Activated CD4-positive, alpha-beta memory T cell treated with anti-CD3 and anti-CD28 coated beads, Interleukin-2, amount 10 ng/mL, durations not matched to agents 7 days and 5 days (primary cell): ENCODE results near the gene TICAM2. TPM values are rescaled to one million over a fixed set of nuclear protein-coding genes. Genes with fewer than 3 reads are reported as not detected.

Experiments used
- CTCF ChIA-PET: fragments of 350-600 bp; sonication (Branson Sonifier 250); formaldehyde crosslinking; loops from one replicate; lab custom pipeline; 2021; ENCODE audit warnings: antibody characterized with exemption, inconsistent platforms; lab: Charles Lee
- POLR2A ChIA-PET: fragments of 350-600 bp; sonication (Branson Sonifier 250); formaldehyde crosslinking; loops from one replicate; lab custom pipeline; 2021; ENCODE audit warnings: antibody characterized with exemption; lab: Charles Lee
- DNase-seq: peaks from one replicate; pipeline ENCODE4 v3.0.0-alpha.2; 2020
- H3K27ac Mint-ChIP-seq: one replicate; pipeline ENCODE4 v1.8.0; 2021; ENCODE audit warnings: mild to moderate bottlenecking, mixed read lengths
- H3K27me3 Mint-ChIP-seq: one replicate; pipeline ENCODE4 v1.8.0; 2021; ENCODE audit warnings: mixed read lengths
- H3K36me3 Mint-ChIP-seq: one replicate; pipeline ENCODE4 v1.8.0; 2021; ENCODE audit warnings: low read depth, mixed read lengths
- H3K4me1 Mint-ChIP-seq: one replicate; pipeline ENCODE4 v1.8.0; 2021; ENCODE audit warnings: mixed read lengths
- H3K4me3 Mint-ChIP-seq: one replicate; pipeline ENCODE4 v1.8.0; 2021; ENCODE audit warnings: mild to moderate bottlenecking, mixed read lengths
- H3K9me3 Mint-ChIP-seq: one replicate; pipeline ENCODE4 v1.8.0; 2021; ENCODE audit warnings: mixed read lengths
- total RNA-seq, 2 experiments: library from RNA; stranded (reverse); gene quantifications; one replicate each; pipeline ENCODE4 v1.2.3, GENCODE V29; 2021

Gene TICAM2
- total RNA-seq, 2 experiments from 2014 or later, result 1.8 to 2.5 TPM

DNA sequence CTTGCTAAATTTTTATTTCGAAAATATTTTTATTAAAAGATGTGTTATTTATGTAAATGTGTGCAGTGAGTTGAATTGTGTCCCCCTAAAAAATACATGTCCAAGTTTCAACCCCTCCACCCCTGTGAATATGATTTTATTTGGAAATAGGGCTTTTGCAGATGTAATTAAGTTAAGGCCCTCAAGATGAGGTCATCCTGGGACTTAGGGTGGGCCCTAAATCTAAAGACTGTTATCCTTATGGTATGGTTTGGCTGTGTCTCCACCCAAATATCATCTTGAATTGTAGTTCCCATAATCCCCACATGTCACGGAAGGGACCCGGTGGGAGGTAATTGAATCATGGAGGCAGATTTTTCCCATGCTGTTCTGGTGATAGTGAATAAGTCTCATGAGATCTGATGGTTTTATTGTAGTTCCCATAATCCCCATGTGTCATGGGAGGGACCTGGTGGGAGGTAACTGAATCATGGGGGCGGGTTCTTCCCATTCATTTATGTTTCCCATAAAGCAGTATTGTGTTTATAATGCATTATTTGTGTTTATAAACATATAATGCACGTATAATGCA lies 25.1 kb upstream of the TICAM2 start:
- Mint-ChIP-seq H3K36me3 (peaks cover 6% of the 10 kb centered on the region), H3K27ac (no peak overlapping the region), H3K4me1 (peaks cover 21% of the 10 kb centered on the region), H3K4me3 (no peak overlapping the region), H3K9me3 (no peaks in the 10 kb centered on the region), H3K27me3 (peaks cover 11% of the 10 kb centered on the region)
- CTCF ChIA-PET, result interaction anchor here (1.1 to 1.2 kb wide), 4 partner anchors 25 to 458 kb away, joined by 3 to 4 read pairs (median 4); partner anchors contain the start of gene TICAM2
- POLR2A ChIA-PET, result interaction anchor here (0.7 to 5.0 kb wide), 4 partner anchors 29 to 216 kb away, joined by 3 to 48 read pairs (median 5); partner anchors contain the start of genes AP3S1, ATG12 and FEM1C
- DNase-seq, result no peak

GRCh38 chr5:115626445-115626823 lies 24.2 kb upstream of the TICAM2 start:
- Mint-ChIP-seq H3K27ac (no peak overlapping the region), H3K9me3 (no peaks in the 10 kb centered on the region), H3K27me3 (peaks cover 5% of the 10 kb centered on the region), H3K4me1 (peaks cover 27% of the 10 kb centered on the region), H3K36me3 (peaks cover 12% of the 10 kb centered on the region), H3K4me3 (no peak overlapping the region)
- POLR2A ChIA-PET, result interaction anchor here (1.3 to 5.0 kb wide), 4 partner anchors 25 to 217 kb away, joined by 4 to 48 read pairs (median 16); partner anchors contain the start of genes AP3S1, ATG12, FEM1C and TICAM2
- DNase-seq, result no peak
- CTCF ChIA-PET, result interaction anchor here (1.2 to 2.4 kb wide), 4 partner anchors 82 to 459 kb away, joined by 3 to 6 read pairs (median 4); partner anchors contain the start of gene FEM1C

DNA sequence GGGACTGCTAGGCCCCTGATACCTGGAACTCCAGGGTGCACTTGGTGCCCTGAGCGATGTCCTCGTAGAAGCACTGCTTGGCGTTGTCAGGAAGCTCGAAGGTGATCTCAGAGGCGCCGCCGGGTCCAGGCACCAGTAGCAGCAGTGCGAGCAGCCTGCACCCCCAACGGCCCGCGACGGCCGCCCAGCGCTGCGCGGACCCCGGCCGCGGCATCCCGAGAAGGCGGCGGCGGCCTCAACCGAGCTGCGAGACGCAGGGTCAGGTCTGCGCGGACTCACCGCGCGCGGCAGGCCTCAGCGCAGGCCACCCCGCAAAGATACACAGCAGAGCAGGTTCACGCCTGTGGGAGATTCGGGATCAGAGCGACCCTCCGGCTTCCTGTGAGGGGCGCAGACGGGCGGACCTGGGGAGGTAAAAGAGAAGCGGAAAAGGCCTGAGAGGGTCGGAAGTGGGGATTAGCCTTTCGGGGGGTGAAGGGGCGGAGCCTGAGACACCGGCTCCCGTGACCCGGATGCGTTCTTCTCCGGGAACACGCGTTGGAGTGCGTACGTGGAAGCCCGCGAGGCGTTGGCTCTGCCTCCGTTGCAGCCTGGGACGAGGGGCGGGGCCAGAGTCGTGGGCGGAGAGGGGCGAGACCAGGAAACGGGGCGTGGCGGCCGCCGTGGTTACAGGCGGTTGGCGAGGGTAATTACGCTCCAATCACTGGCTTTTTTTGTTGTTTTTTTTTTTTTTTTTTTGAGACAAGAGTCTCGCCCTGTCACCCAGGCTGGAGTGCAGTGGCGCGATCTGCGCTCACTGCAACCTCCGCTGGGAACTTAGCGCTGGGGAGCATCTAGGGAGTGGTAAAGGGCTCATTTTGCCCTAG lies 23.5 kb upstream of the TICAM2 start, which contains the start of gene TMED7:
TMED7 (minus strand) TSS at position 458 of the 866 bp plus-strand sequence; CDS start at position 214, 244 bp downstream.
- Mint-ChIP-seq H3K4me3 (no peak within 1 kb of the TSS), H3K9me3 (no peaks in the 10 kb centered on the region), H3K36me3 (peaks cover 14% of the 10 kb centered on the region), H3K4me1 (peaks cover 30% of the 10 kb centered on the region), H3K27me3 (peaks cover 3% of the 10 kb centered on the region), H3K27ac (no peak within 1 kb of the TSS)
- CTCF ChIA-PET, result interaction anchor here (1.2 to 2.9 kb wide), 9 partner anchors 9 to 460 kb away, joined by 3 to 20 read pairs (median 5); partner anchors contain the start of gene FEM1C
- peak; percentile 99 for DNase-seq
- POLR2A ChIA-PET, result interaction anchor here (1.1 to 5.0 kb wide), 13 partner anchors 9 to 459 kb away, joined by 3 to 48 read pairs (median 6); partner anchors contain the start of genes AP3S1, ATG12, COMMD10 and FEM1C

- no peak for DNase-seq
- no peak overlapping the region for H3K4me3 Mint-ChIP-seq
- ChIA-PET POLR2A (interaction anchor here (0.6 to 5.0 kb wide), 12 partner anchors 8 to 460 kb away, joined by 3 to 48 read pairs (median 7); partner anchors contain the start of genes AP3S1, ATG12, COMMD10 and FEM1C), CTCF (interaction anchor here (0.6 to 2.9 kb wide), 11 partner anchors 8 to 443 kb away, joined by 3 to 20 read pairs (median 5); partner anchors contain the start of genes FEM1C and TICAM2)
- H3K4me1 Mint-ChIP-seq, result peaks cover 30% of the 10 kb centered on the region
- H3K9me3 Mint-ChIP-seq, result no peaks in the 10 kb centered on the region
- peaks cover 3% of the 10 kb centered on the region for H3K27me3 Mint-ChIP-seq
- H3K36me3 Mint-ChIP-seq, result peaks cover 23% of the 10 kb centered on the region
- H3K27ac Mint-ChIP-seq, result no peak overlapping the region
Observed at GRCh38 chr5:115624994-115625393, 22.7 kb upstream of the TICAM2 start.

- no peaks in the 10 kb centered on the region for H3K9me3 Mint-ChIP-seq
- H3K27ac Mint-ChIP-seq, result no peak overlapping the region
- no peaks in the 10 kb centered on the region for H3K27me3 Mint-ChIP-seq
- DNase-seq, result no peak
- CTCF ChIA-PET, result interaction anchor here (1.0 to 2.9 kb wide), 8 partner anchors 9 to 313 kb away, joined by 3 to 20 read pairs (median 4); partner anchors contain the start of gene TICAM2
- H3K4me3 Mint-ChIP-seq, result no peak overlapping the region
- POLR2A ChIA-PET, result interaction anchor here (1.4 to 5.0 kb wide), 5 partner anchors 9 to 217 kb away, joined by 4 to 48 read pairs (median 10); partner anchors contain the start of genes AP3S1, ATG12 and TICAM2
- H3K4me1 Mint-ChIP-seq, result peaks cover 30% of the 10 kb centered on the region
- peaks cover 31% of the 10 kb centered on the region for H3K36me3 Mint-ChIP-seq
Observed at GRCh38 chr5:115623658-115624057, 21.4 kb upstream of the TICAM2 start.

DNA sequence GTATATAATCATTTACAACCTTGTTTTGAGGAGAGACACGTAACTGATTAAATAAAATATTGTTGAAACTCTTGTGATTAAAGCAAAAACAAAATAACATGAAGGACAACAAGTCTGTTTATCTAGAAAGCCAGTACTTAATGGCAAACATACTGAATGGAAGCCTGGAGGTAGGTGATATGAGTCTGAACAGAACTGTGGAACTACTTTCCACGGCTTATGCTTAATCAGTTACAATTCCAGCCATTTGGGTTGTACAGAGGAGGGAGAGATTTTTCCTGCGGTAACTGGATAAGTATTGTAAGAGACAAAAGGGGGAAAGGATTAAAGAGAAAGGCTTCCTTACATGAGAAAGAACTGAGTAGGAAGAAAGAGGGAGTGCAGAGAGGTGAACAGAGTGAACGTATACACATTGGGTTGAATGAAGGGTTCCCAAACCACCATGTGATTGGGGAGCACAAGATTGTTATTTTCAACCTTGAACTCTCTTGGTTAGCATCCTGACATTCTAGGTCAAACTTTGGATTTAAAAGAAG lies 19.2 kb upstream of the TICAM2 start:
- Mint-ChIP-seq H3K27me3 (no peaks in the 10 kb centered on the region), H3K36me3 (peaks cover 41% of the 10 kb centered on the region), H3K9me3 (no peaks in the 10 kb centered on the region), H3K27ac (no peak overlapping the region), H3K4me3 (no peak overlapping the region), H3K4me1 (peaks cover 23% of the 10 kb centered on the region)
- ChIA-PET CTCF (no interaction called here), POLR2A (interaction anchor here (1.0 kb wide), 1 partner anchor 78 kb away, joined by 3 read pairs; no protein-coding TSS in a partner anchor)
- DNase-seq, result no peak

DNA sequence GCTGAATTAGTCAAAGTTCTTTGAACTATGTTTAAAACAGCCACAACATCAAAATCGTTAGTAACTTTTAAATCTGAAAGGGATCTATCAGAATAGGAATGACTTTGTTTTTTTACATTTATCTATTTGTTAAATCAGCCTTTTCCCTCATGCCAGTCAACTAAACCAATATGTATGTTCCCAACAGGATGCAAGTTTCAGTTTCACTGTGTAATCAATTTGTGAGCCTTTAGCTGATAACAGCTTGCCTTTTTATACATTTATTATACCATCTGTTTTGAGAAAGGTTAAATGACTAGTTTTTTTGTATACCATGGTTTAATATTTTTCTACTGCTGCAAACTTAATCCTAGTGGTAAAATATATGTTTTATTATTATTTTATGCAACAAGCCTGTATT lies 14.6 kb upstream of the TICAM2 start:
- ChIA-PET CTCF (interaction anchor here (0.8 to 1.3 kb wide), 5 partner anchors 8 to 223 kb away, joined by 3 to 6 read pairs (median 3); partner anchors contain the start of genes TICAM2 and TMED7), POLR2A (interaction anchor here (0.9 to 1.5 kb wide), 4 partner anchors 9 to 224 kb away, joined by 3 to 6 read pairs (median 4); partner anchors contain the start of genes ATG12, TICAM2 and TMED7)
- no peak for DNase-seq
- Mint-ChIP-seq H3K36me3 (peaks cover 62% of the 10 kb centered on the region), H3K27me3 (no peaks in the 10 kb centered on the region), H3K4me1 (peaks cover 7% of the 10 kb centered on the region), H3K9me3 (no peaks in the 10 kb centered on the region), H3K4me3 (no peak overlapping the region), H3K27ac (no peak overlapping the region)

GRCh38 chr5:115616472-115616871 lies 14.2 kb upstream of the TICAM2 start:
- POLR2A ChIA-PET, result interaction anchor here (0.9 to 1.5 kb wide), 4 partner anchors 9 to 225 kb away, joined by 3 to 6 read pairs (median 4); partner anchors contain the start of genes ATG12, TICAM2 and TMED7

DNA sequence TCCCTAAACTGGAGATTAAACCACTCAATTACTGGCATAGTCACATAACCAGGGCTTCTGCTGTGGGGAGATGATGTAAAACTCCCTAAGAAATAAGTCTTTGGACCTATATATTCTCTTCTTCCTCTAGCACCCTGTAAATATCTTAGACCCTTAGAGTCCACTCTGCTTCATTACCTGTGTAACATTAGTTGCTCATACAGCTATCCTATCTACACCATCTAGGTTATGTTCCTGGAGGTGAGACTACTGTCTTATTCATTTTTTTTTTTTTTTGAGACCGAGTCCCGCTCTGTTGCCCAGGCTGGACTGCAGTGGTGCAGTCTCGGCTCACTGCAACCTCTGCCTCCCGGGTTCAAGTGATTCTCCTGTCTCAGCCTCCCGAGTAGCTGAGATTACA lies 9.6 kb upstream of the TICAM2 start:
- ChIA-PET POLR2A (interaction anchor here (0.6 kb wide), 1 partner anchor 229 kb away, joined by 4 read pairs; no protein-coding TSS in a partner anchor), CTCF (no interaction called here)
- H3K4me3 Mint-ChIP-seq, result no peak overlapping the region
- DNase-seq, result no peak
- no peaks in the 10 kb centered on the region for H3K4me1 Mint-ChIP-seq
- no peaks in the 10 kb centered on the region for H3K9me3 Mint-ChIP-seq
- H3K36me3 Mint-ChIP-seq, result peaks cover 45% of the 10 kb centered on the region
- H3K27me3 Mint-ChIP-seq, result no peaks in the 10 kb centered on the region
- no peak overlapping the region for H3K27ac Mint-ChIP-seq

More at GRCh38 chr5:115616472-115616871, 14.2 kb upstream of the TICAM2 start:
- CTCF ChIA-PET, result interaction anchor here (0.8 to 1.3 kb wide), 5 partner anchors 8 to 223 kb away, joined by 3 to 6 read pairs (median 3); partner anchors contain the start of genes TICAM2 and TMED7
- no peak overlapping the region for H3K4me3 Mint-ChIP-seq
- H3K27me3 Mint-ChIP-seq, result no peaks in the 10 kb centered on the region
- no peak overlapping the region for H3K27ac Mint-ChIP-seq
- peaks cover 5% of the 10 kb centered on the region for H3K4me1 Mint-ChIP-seq
- H3K9me3 Mint-ChIP-seq, result no peaks in the 10 kb centered on the region
- peaks cover 65% of the 10 kb centered on the region for H3K36me3 Mint-ChIP-seq
- DNase-seq, result no peak

- ChIA-PET CTCF (interaction anchor here (0.9 to 1.3 kb wide), 2 partner anchors 8 to 34 kb away, joined by 3 to 4 read pairs; no protein-coding TSS in a partner anchor), POLR2A (interaction anchor here (0.7 to 1.9 kb wide), 4 partner anchors 9 to 233 kb away, joined by 3 to 8 read pairs (median 4); no protein-coding TSS in a partner anchor)
- Mint-ChIP-seq H3K9me3 (no peaks in the 10 kb centered on the region), H3K4me1 (peaks cover 4% of the 10 kb centered on the region), H3K4me3 (no peak overlapping the region), H3K27ac (no peak overlapping the region), H3K36me3 (peaks cover 27% of the 10 kb centered on the region), H3K27me3 (no peaks in the 10 kb centered on the region)
- no peak for DNase-seq
Observed at GRCh38 chr5:115607935-115608334, 5.7 kb upstream of the TICAM2 start.

- no peaks in the 10 kb centered on the region for H3K9me3 Mint-ChIP-seq
- H3K4me1 Mint-ChIP-seq, result peaks cover 16% of the 10 kb centered on the region
- H3K4me3 Mint-ChIP-seq, result no peak overlapping the region
- H3K27me3 Mint-ChIP-seq, result no peaks in the 10 kb centered on the region
- ChIA-PET CTCF (no interaction called here), POLR2A (interaction anchor here (0.7 to 1.1 kb wide), 2 partner anchors 20 to 1768 kb away, joined by 3 read pairs; no protein-coding TSS in a partner anchor)
- no peak for DNase-seq
- peaks cover 21% of the 10 kb centered on the region for H3K36me3 Mint-ChIP-seq
- no peak overlapping the region for H3K27ac Mint-ChIP-seq
Observed at GRCh38 chr5:115605436-115605835, 3.2 kb upstream of the TICAM2 start.
